ENCODE measurements around the gene E4F1.

DNA sequence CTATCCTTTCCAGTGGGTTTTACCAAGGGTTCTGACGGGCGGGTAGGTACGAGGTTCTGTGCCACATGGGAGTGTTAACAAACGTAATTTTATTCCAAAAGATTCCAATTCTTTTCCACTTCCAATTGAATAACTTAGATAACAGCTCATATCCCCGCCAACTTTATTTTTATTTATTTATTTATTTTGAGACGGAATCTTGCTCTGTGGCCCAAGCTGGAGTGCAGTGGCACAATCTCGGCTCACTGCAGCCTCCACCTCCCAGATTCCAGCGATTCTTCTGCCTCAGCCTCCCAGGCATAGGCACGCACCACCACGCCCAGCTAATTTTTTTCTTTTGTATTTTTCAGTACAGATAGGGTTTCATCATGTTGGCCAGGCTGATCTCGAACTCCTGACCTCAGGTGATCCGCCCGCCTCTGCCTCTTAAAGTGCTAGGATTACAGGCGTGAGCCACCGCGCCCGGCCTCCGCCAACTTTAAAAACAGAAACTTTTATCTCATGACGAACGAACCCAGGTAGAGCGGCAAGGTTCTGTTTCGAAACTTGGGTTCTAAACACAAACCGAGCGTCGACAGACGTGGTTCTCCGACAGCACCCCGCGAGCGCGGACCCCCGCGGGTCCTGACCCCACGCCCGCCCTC lies 27.4 kb downstream of the E4F1 start:
- TF ChIP-seq, protein P1, sequence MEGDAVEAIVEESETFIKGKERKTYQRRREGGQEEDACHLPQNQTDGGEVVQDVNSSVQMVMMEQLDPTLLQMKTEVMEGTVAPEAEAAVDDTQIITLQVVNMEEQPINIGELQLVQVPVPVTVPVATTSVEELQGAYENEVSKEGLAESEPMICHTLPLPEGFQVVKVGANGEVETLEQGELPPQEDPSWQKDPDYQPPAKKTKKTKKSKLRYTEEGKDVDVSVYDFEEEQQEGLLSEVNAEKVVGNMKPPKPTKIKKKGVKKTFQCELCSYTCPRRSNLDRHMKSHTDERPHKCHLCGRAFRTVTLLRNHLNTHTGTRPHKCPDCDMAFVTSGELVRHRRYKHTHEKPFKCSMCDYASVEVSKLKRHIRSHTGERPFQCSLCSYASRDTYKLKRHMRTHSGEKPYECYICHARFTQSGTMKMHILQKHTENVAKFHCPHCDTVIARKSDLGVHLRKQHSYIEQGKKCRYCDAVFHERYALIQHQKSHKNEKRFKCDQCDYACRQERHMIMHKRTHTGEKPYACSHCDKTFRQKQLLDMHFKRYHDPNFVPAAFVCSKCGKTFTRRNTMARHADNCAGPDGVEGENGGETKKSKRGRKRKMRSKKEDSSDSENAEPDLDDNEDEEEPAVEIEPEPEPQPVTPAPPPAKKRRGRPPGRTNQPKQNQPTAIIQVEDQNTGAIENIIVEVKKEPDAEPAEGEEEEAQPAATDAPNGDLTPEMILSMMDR (IDR thresholded peaks at IDR 0.05; ENCODE audit: low read depth, low read length), result no peak
- no peak for TF ChIP-seq POLR2A (IDR thresholded peaks at IDR 0.05; ENCODE audit: extremely low read depth, insufficient read length)
- TF ChIP-seq, protein P2, sequence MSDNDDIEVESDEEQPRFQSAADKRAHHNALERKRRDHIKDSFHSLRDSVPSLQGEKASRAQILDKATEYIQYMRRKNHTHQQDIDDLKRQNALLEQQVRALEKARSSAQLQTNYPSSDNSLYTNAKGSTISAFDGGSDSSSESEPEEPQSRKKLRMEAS (IDR thresholded peaks at IDR 0.05; ENCODE audit: low read depth, low read length), result no peak

All from NB4 (cell line).